WTC11 (cell line): ENCODE results near the gene AGBL4. TPM values are rescaled to one million over a fixed set of nuclear protein-coding genes. Genes with fewer than 3 reads are reported as not detected.

ENCODE experiments used
- ATAC-seq: fragments of 200-7000 bp; cut with Tn5 transposase; 2 replicates; pipeline ENCODE4 v1.10.0; 2021; ENCODE audit warnings: mild to moderate bottlenecking, moderate library complexity
- CTCF ChIA-PET: fragments of 300-600 bp; sonication (Branson Sonifier 250); formaldehyde crosslinking; loops from one replicate; lab custom pipeline; 2021; ENCODE audit warnings: antibody characterized with exemption; lab: Charles Lee
- POLR2A ChIA-PET: fragments of 350-600 bp; sonication (Branson Sonifier 250); formaldehyde crosslinking; loops from one replicate; lab custom pipeline; 2021; ENCODE audit warnings: antibody characterized with exemption; lab: Charles Lee
- DNase-seq: peaks from one replicate; pipeline ENCODE4 v3.0.0; 2021; ENCODE audit warnings: low spot score
- H3K27ac Mint-ChIP-seq: 2 replicates; pipeline ENCODE4 v1.8.0; 2021; ENCODE audit warnings: mixed read lengths
- H3K27me3 Mint-ChIP-seq: 2 replicates; pipeline ENCODE4 v1.8.0; 2021; ENCODE audit warnings: low read depth, mild to moderate bottlenecking, moderate library complexity, mixed read lengths
- H3K36me3 Mint-ChIP-seq: 2 replicates; pipeline ENCODE4 v1.8.0; 2021; ENCODE audit warnings: mixed read lengths
- H3K4me1 Mint-ChIP-seq: 2 replicates; pipeline ENCODE4 v1.8.0; 2022; ENCODE audit warnings: mixed read lengths
- H3K4me3 Mint-ChIP-seq: 2 replicates; pipeline ENCODE4 v1.8.0; 2021; ENCODE audit warnings: mild to moderate bottlenecking, moderate library complexity, mixed read lengths
- H3K9me3 Mint-ChIP-seq: 2 replicates; pipeline ENCODE4 v1.8.0; 2021; ENCODE audit warnings: mixed read lengths
- ATF1 ChIP-seq: sonication (generic); formaldehyde crosslinking; IDR thresholded peaks from 2 replicates; pipeline ENCODE4 v1.8.1; 2023; ENCODE audit warnings: mild to moderate bottlenecking, moderate library complexity, missing genetic modification reagents
- FOXP1 ChIP-seq: sonication (generic); formaldehyde crosslinking; IDR thresholded peaks from 2 replicates; pipeline ENCODE4 v1.8.0; 2022; ENCODE audit warnings: missing genetic modification reagents, mild to moderate bottlenecking, moderate library complexity, borderline replicate concordance
- GRHL2 ChIP-seq: fragments of 250-450 bp; sonication (Bioruptor Pico); IDR thresholded peaks from 2 replicates; pipeline ENCODE4 v1.8.0; 2022; ENCODE audit warnings: mild to moderate bottlenecking, moderate library complexity; ENCODE audit not compliant: insufficient replicate concordance, severe bottlenecking
- IRF2 ChIP-seq: sonication (generic); formaldehyde crosslinking; IDR thresholded peaks from 2 replicates; pipeline ENCODE4 v1.8.0; 2022; ENCODE audit warnings: low read depth, missing genetic modification reagents, borderline replicate concordance
- NFATC4 ChIP-seq: fragments of 250-450 bp; sonication (Bioruptor Pico); IDR thresholded peaks from 2 replicates; pipeline ENCODE4 v1.9.0; 2021; ENCODE audit warnings: mild to moderate bottlenecking
- NFE2L1 ChIP-seq: sonication (generic); formaldehyde crosslinking; IDR thresholded peaks from 2 replicates; pipeline ENCODE4 v1.8.1; 2023; ENCODE audit warnings: missing genetic modification reagents
- NFYB ChIP-seq: sonication (generic); formaldehyde crosslinking; conservative IDR thresholded peaks from 2 replicates; pipeline ENCODE4 v1.8.0; 2022; ENCODE audit warnings: low read depth, missing genetic modification reagents
- ZNF219 ChIP-seq: sonication (generic); formaldehyde crosslinking; IDR thresholded peaks from 2 replicates; pipeline ENCODE4 v1.8.0; 2023; ENCODE audit warnings: missing genetic modification reagents, mild to moderate bottlenecking, borderline replicate concordance
- ZNF317 ChIP-seq: sonication (generic); formaldehyde crosslinking; IDR thresholded peaks from 2 replicates; pipeline ENCODE4 v1.8.1; 2023; ENCODE audit warnings: low read depth, mild to moderate bottlenecking, moderate library complexity, missing genetic modification reagents, borderline replicate concordance
- total RNA-seq: library from RNA; stranded (reverse); gene quantifications from 3 replicates; pipeline ENCODE4 v1.2.3, GENCODE V29; 2021
- TF ChIP-seq, protein P1 (sequence below): fragments of 250-450 bp; sonication (Bioruptor Pico); IDR thresholded peaks from 2 replicates; pipeline ENCODE4 v1.9.0; 2021; ENCODE audit warnings: mild to moderate bottlenecking, borderline replicate concordance
- TF ChIP-seq, protein P2 (sequence below): sonication (generic); formaldehyde crosslinking; IDR thresholded peaks from 2 replicates; pipeline ENCODE4 v1.8.0; 2022; ENCODE audit warnings: missing genetic modification reagents
- TF ChIP-seq, protein P3 (sequence below): fragments of 200-600 bp; IDR thresholded peaks from 2 replicates; pipeline ENCODE4 v1.8.0; 2022; ENCODE audit warnings: antibody characterized with exemption
- TF ChIP-seq, protein P4 (sequence below): sonication (generic); formaldehyde crosslinking; IDR thresholded peaks from 2 replicates; pipeline ENCODE4 v1.8.1; 2022; ENCODE audit warnings: low read depth, mild to moderate bottlenecking, moderate library complexity, missing genetic modification reagents, borderline replicate concordance
- TF ChIP-seq, protein P5 (sequence below): sonication (generic); formaldehyde crosslinking; IDR thresholded peaks from 2 replicates; pipeline ENCODE4 v1.8.0; 2022; ENCODE audit warnings: mild to moderate bottlenecking, missing genetic modification reagents

Gene AGBL4
- total RNA-seq, 1 experiment from 2014 or later = 0.87 TPM

DNA sequence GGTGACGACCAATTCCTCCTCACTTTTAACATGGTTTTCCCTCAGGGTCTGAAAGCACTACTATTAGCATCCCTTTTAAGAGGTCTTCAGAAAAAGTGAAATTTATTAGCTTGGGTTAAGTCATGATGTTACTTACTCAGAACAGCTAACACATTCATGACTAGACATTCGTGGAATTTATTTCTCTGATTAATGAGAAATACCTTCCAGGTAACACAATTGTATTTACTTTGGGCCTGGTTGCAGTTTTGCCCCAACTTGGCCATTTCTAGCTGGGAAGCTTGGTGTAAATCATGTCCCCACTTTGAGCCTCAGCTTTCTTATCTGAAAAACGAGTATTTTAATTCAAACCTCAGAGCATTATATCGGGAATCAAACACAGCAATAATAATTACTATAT lies 1432.6 kb downstream of the AGBL4 start:
- ChIA-PET CTCF (interaction anchor here (1.2 to 1.3 kb wide), 2 partner anchors 86 to 106 kb away, joined by 3 to 4 read pairs; no protein-coding TSS in a partner anchor), POLR2A (no interaction called here)
- H3K27ac Mint-ChIP-seq = no peak overlapping the region
- H3K36me3 Mint-ChIP-seq = no peaks in the 10 kb centered on the region
- no peak for ATAC-seq
- no peaks in the 10 kb centered on the region for H3K9me3 Mint-ChIP-seq
- H3K27me3 Mint-ChIP-seq = peaks cover 2% of the 10 kb centered on the region; the same call in 1 of the 2 replicates
- no peak overlapping the region for H3K4me3 Mint-ChIP-seq
- TF ChIP-seq NFATC4 (CRISPR knock-in tag) (no peak), NFE2L1 (CRISPR knock-in tag) (no peak)
- peaks cover 16% of the 10 kb centered on the region for H3K4me1 Mint-ChIP-seq
- no peak for DNase-seq

DNA sequence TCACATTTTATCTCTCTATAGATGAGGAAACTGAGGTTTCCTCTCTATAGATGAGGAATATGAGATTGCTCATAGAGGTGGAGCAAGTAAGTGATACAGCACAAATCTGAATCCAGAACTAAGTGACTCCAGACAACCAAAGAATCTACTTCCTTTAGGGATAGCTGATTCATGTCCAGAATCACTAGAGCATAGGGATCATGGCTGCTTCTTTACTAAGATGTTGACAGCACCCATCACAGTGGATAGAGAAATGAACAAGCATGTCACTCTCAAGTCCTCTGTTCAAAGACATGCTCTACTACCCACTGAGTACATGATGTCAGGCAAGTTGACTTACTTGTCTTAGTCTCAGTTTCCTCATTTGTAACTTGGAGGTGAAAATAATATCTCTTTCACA lies 1435.7 kb downstream of the AGBL4 start:
- Mint-ChIP-seq H3K27ac (no peak overlapping the region), H3K27me3 (peaks cover 2% of the 10 kb centered on the region; the same call in 1 of the 2 replicates), H3K9me3 (no peaks in the 10 kb centered on the region), H3K4me3 (no peak overlapping the region), H3K4me1 (no peaks in the 10 kb centered on the region), H3K36me3 (no peaks in the 10 kb centered on the region)
- TF ChIP-seq, protein P1, sequence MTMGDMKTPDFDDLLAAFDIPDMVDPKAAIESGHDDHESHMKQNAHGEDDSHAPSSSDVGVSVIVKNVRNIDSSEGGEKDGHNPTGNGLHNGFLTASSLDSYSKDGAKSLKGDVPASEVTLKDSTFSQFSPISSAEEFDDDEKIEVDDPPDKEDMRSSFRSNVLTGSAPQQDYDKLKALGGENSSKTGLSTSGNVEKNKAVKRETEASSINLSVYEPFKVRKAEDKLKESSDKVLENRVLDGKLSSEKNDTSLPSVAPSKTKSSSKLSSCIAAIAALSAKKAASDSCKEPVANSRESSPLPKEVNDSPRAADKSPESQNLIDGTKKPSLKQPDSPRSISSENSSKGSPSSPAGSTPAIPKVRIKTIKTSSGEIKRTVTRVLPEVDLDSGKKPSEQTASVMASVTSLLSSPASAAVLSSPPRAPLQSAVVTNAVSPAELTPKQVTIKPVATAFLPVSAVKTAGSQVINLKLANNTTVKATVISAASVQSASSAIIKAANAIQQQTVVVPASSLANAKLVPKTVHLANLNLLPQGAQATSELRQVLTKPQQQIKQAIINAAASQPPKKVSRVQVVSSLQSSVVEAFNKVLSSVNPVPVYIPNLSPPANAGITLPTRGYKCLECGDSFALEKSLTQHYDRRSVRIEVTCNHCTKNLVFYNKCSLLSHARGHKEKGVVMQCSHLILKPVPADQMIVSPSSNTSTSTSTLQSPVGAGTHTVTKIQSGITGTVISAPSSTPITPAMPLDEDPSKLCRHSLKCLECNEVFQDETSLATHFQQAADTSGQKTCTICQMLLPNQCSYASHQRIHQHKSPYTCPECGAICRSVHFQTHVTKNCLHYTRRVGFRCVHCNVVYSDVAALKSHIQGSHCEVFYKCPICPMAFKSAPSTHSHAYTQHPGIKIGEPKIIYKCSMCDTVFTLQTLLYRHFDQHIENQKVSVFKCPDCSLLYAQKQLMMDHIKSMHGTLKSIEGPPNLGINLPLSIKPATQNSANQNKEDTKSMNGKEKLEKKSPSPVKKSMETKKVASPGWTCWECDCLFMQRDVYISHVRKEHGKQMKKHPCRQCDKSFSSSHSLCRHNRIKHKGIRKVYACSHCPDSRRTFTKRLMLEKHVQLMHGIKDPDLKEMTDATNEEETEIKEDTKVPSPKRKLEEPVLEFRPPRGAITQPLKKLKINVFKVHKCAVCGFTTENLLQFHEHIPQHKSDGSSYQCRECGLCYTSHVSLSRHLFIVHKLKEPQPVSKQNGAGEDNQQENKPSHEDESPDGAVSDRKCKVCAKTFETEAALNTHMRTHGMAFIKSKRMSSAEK (CRISPR knock-in tag) = no peak
- no peak for TF ChIP-seq GRHL2 (CRISPR knock-in tag)
- ATAC-seq = no peak
- ChIA-PET CTCF (no interaction called here), POLR2A (no interaction called here)
- DNase-seq = no peak

DNA sequence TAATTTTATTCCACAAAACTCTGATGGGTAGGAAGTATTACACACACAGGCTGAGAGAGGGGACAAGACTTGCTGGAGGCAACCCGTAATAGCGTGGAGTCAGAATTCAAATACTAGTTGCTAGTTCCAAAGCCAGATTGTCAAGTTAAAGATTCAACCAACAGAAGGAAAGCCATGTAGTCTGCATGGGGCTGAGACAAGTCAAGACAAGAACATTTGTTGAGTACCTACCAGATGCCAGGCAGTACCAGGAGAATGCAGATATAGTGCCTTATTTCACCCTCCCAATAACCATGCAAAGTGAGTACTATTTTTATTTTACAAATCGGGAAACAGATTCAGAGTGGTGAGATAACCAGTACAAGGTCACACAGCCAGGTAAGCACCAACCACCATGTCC lies 1441.3 kb downstream of the AGBL4 start:
- ATAC-seq (no peak), DNase-seq (no peak)
- TF ChIP-seq NFYB (CRISPR knock-in tag) (no peak), ZNF219 (no peak), IRF2 (no peak), FOXP1 (CRISPR knock-in tag) (no peak), ATF1 (CRISPR knock-in tag) (no peak), ZNF317 (no peak)
- TF ChIP-seq, protein P2, sequence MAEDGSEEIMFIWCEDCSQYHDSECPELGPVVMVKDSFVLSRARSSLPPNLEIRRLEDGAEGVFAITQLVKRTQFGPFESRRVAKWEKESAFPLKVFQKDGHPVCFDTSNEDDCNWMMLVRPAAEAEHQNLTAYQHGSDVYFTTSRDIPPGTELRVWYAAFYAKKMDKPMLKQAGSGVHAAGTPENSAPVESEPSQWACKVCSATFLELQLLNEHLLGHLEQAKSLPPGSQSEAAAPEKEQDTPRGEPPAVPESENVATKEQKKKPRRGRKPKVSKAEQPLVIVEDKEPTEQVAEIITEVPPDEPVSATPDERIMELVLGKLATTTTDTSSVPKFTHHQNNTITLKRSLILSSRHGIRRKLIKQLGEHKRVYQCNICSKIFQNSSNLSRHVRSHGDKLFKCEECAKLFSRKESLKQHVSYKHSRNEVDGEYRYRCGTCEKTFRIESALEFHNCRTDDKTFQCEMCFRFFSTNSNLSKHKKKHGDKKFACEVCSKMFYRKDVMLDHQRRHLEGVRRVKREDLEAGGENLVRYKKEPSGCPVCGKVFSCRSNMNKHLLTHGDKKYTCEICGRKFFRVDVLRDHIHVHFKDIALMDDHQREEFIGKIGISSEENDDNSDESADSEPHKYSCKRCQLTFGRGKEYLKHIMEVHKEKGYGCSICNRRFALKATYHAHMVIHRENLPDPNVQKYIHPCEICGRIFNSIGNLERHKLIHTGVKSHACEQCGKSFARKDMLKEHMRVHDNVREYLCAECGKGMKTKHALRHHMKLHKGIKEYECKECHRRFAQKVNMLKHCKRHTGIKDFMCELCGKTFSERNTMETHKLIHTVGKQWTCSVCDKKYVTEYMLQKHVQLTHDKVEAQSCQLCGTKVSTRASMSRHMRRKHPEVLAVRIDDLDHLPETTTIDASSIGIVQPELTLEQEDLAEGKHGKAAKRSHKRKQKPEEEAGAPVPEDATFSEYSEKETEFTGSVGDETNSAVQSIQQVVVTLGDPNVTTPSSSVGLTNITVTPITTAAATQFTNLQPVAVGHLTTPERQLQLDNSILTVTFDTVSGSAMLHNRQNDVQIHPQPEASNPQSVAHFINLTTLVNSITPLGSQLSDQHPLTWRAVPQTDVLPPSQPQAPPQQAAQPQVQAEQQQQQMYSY (CRISPR knock-in tag) = no peak
- TF ChIP-seq, protein P3, sequence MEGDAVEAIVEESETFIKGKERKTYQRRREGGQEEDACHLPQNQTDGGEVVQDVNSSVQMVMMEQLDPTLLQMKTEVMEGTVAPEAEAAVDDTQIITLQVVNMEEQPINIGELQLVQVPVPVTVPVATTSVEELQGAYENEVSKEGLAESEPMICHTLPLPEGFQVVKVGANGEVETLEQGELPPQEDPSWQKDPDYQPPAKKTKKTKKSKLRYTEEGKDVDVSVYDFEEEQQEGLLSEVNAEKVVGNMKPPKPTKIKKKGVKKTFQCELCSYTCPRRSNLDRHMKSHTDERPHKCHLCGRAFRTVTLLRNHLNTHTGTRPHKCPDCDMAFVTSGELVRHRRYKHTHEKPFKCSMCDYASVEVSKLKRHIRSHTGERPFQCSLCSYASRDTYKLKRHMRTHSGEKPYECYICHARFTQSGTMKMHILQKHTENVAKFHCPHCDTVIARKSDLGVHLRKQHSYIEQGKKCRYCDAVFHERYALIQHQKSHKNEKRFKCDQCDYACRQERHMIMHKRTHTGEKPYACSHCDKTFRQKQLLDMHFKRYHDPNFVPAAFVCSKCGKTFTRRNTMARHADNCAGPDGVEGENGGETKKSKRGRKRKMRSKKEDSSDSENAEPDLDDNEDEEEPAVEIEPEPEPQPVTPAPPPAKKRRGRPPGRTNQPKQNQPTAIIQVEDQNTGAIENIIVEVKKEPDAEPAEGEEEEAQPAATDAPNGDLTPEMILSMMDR = no peak
- TF ChIP-seq, protein P4, sequence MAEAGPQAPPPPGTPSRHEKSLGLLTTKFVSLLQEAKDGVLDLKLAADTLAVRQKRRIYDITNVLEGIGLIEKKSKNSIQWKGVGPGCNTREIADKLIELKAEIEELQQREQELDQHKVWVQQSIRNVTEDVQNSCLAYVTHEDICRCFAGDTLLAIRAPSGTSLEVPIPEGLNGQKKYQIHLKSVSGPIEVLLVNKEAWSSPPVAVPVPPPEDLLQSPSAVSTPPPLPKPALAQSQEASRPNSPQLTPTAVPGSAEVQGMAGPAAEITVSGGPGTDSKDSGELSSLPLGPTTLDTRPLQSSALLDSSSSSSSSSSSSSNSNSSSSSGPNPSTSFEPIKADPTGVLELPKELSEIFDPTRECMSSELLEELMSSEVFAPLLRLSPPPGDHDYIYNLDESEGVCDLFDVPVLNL = no peak
- TF ChIP-seq, protein P5, sequence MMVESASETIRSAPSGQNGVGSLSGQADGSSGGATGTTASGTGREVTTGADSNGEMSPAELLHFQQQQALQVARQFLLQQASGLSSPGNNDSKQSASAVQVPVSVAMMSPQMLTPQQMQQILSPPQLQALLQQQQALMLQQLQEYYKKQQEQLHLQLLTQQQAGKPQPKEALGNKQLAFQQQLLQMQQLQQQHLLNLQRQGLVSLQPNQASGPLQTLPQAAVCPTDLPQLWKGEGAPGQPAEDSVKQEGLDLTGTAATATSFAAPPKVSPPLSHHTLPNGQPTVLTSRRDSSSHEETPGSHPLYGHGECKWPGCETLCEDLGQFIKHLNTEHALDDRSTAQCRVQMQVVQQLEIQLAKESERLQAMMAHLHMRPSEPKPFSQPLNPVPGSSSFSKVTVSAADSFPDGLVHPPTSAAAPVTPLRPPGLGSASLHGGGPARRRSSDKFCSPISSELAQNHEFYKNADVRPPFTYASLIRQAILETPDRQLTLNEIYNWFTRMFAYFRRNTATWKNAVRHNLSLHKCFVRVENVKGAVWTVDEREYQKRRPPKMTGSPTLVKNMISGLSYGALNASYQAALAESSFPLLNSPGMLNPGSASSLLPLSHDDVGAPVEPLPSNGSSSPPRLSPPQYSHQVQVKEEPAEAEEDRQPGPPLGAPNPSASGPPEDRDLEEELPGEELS (CRISPR knock-in tag) = no peak
- H3K4me1 Mint-ChIP-seq = no peaks in the 10 kb centered on the region
- no peak overlapping the region for H3K27ac Mint-ChIP-seq
- H3K9me3 Mint-ChIP-seq = no peaks in the 10 kb centered on the region
- peaks cover 2% of the 10 kb centered on the region; the same call in 1 of the 2 replicates for H3K27me3 Mint-ChIP-seq
- ChIA-PET CTCF (interaction anchor here (2.5 kb wide), 1 partner anchor 10 kb away, joined by 12 read pairs; no protein-coding TSS in a partner anchor), POLR2A (no interaction called here)
- H3K4me3 Mint-ChIP-seq = no peak overlapping the region
- no peaks in the 10 kb centered on the region for H3K36me3 Mint-ChIP-seq
